Nephron progenitor cell (in vitro differentiated cells): ENCODE measurements around the gene GMDS.

Source experiments
- DNase-seq: peaks from one replicate; pipeline ENCODE4 v3.0.0; 2021
- H3K27ac Mint-ChIP-seq: 2 replicates; pipeline ENCODE4 v1.8.0; 2021; ENCODE audit warnings: mild to moderate bottlenecking, moderate library complexity, mixed read lengths
- H3K27me3 Mint-ChIP-seq: 2 replicates; pipeline ENCODE4 v1.8.0; 2021; ENCODE audit warnings: mild to moderate bottlenecking, low read depth, mixed read lengths; ENCODE audit not compliant: poor library complexity
- H3K36me3 Mint-ChIP-seq: 2 replicates; pipeline ENCODE4 v1.8.0; 2021; ENCODE audit warnings: low read depth, mixed read lengths
- H3K4me1 Mint-ChIP-seq: 2 replicates; pipeline ENCODE4 v1.8.0; 2021; ENCODE audit warnings: mixed read lengths
- H3K4me3 Mint-ChIP-seq: 2 replicates; pipeline ENCODE4 v1.8.0; 2021; ENCODE audit warnings: mild to moderate bottlenecking, moderate library complexity, mixed read lengths
- H3K9me3 Mint-ChIP-seq: 2 replicates; pipeline ENCODE4 v1.8.0; 2021; ENCODE audit warnings: mild to moderate bottlenecking, moderate library complexity, mixed read lengths
- CTCF ChIP-seq: fragments of 200-600 bp; sonication (generic); IDR thresholded peaks from 2 replicates; pipeline ENCODE4 v1.5.0; 2021; ENCODE audit warnings: antibody characterized with exemption

The GMDS gene

GRCh38 chr6:1712451-1712850 is 533.0 kb downstream of the GMDS start:
- no peaks in the 10 kb centered on the region for H3K9me3 Mint-ChIP-seq
- peaks cover 16% of the 10 kb centered on the region for H3K4me1 Mint-ChIP-seq
- no peaks in the 10 kb centered on the region for H3K36me3 Mint-ChIP-seq
- H3K4me3 Mint-ChIP-seq, result no peak overlapping the region
- H3K27me3 Mint-ChIP-seq, result peaks cover 3% of the 10 kb centered on the region
- H3K27ac Mint-ChIP-seq, result no peak overlapping the region
- no peak for DNase-seq
- no peak for TF ChIP-seq CTCF

- H3K27me3 Mint-ChIP-seq, result peaks cover 3% of the 10 kb centered on the region
- no peak overlapping the region for H3K27ac Mint-ChIP-seq
- no peak for DNase-seq
- TF ChIP-seq CTCF, result no peak
- H3K9me3 Mint-ChIP-seq, result no peaks in the 10 kb centered on the region
- no peak overlapping the region for H3K4me3 Mint-ChIP-seq
- H3K4me1 Mint-ChIP-seq, result peaks cover 3% of the 10 kb centered on the region
- H3K36me3 Mint-ChIP-seq, result no peaks in the 10 kb centered on the region
These were observed 534.3 kb downstream of the GMDS start for GRCh38 chr6:1711136-1711535.

- H3K4me3 Mint-ChIP-seq, result no peak overlapping the region
These were observed 536.2 kb downstream of the GMDS start for GRCh38 chr6:1709234-1709641.

GRCh38 chr6:1708820-1709219 is 536.6 kb downstream of the GMDS start:
- DNase-seq, result no peak
- no peak overlapping the region for H3K4me3 Mint-ChIP-seq
- H3K27ac Mint-ChIP-seq, result peak overlapping the region; percentile 36
- no peak for TF ChIP-seq CTCF
- peaks cover 3% of the 10 kb centered on the region for H3K27me3 Mint-ChIP-seq
- H3K4me1 Mint-ChIP-seq, result peaks cover 8% of the 10 kb centered on the region
- no peaks in the 10 kb centered on the region for H3K9me3 Mint-ChIP-seq
- no peaks in the 10 kb centered on the region for H3K36me3 Mint-ChIP-seq

More at GRCh38 chr6:1709234-1709641, 536.2 kb downstream of the GMDS start:
- peak overlapping the region; percentile 36 for H3K27ac Mint-ChIP-seq
- DNase-seq, result no peak
- TF ChIP-seq CTCF, result no peak
- no peaks in the 10 kb centered on the region for H3K9me3 Mint-ChIP-seq
- peaks cover 4% of the 10 kb centered on the region for H3K4me1 Mint-ChIP-seq
- H3K36me3 Mint-ChIP-seq, result no peaks in the 10 kb centered on the region
- H3K27me3 Mint-ChIP-seq, result peaks cover 3% of the 10 kb centered on the region

GRCh38 chr6:1708122-1708521 is 537.3 kb downstream of the GMDS start:
- DNase-seq, result peak; percentile 67
- no peaks in the 10 kb centered on the region for H3K36me3 Mint-ChIP-seq

More at GRCh38 chr6:1708122-1708521, 537.3 kb downstream of the GMDS start:
- H3K27ac Mint-ChIP-seq, result peak overlapping the region; percentile 98
- H3K4me1 Mint-ChIP-seq, result peaks cover 15% of the 10 kb centered on the region
- TF ChIP-seq CTCF, result no peak
- no peaks in the 10 kb centered on the region for H3K9me3 Mint-ChIP-seq
- H3K4me3 Mint-ChIP-seq, result peak overlapping the region; percentile 73
- H3K27me3 Mint-ChIP-seq, result peaks cover 3% of the 10 kb centered on the region
